SH-SY5Y (cell line): ENCODE data around the gene AHRR.

Source experiments
- GATA2 ChIP-seq: IDR thresholded peaks from 2 replicates; pipeline ENCODE4 v1.6.1; 2011; ENCODE audit warnings: mild to moderate bottlenecking, low read depth, low read length
- GATA3 ChIP-seq: IDR thresholded peaks from 2 replicates; pipeline ENCODE4 v1.6.1; 2011; ENCODE audit warnings: low read depth, mild to moderate bottlenecking, low read length, moderate library complexity

DNA sequence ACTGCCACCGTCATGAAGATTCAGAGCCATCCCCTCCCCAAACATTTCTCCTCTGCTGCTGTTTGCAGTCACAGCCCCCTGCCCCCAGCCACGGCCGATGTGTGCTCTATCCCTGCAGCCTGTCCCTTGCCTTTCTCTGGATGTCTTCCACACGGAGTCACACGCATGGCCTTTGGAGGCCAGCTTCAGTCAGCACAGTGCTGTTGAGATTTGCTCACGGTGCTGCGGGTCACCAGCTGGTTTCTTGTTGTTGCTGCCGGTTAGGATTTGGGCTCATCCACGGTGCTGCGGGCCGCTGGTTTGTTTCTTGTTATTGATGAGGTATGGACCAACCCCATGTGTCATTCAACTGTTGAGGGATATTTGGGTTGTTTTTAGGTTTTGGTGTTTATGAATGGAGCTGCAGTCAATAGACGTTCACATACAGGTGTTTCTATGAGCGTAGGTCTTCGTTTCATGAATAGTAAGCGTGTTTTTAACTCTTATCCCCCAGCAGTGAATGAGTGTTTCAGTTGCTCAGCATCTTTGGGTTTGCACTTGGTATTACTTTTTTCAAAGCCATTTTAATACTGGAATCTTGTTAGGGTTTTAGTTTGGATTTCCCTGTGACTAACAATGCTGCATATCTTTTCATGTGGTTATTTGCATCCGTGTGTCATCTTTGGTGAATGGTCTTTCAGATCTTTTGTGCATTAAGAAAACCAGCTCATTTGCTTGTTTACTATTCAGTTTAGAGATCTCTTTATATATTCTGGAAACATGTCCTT is 57.6 kb downstream of the AHRR start:
- TF ChIP-seq GATA2 (no peak), GATA3 (no peak)
